CD4-positive, alpha-beta T cell treated with Interleukin-21 for 1 hour (primary cell): ENCODE data around the gene FBN1.

ENCODE experiments used
- DNase-seq: peaks from one replicate; pipeline ENCODE4 v3.0.0-alpha.2; 2020

FBN1 gene

GRCh38 chr15:48617619-48618018, 27.9 kb downstream of the FBN1 start:
- no peak for DNase-seq

- no peak for DNase-seq
These were observed 29.3 kb downstream of the FBN1 start for GRCh38 chr15:48616216-48616615.

GRCh38 chr15:48614051-48614450, 31.5 kb downstream of the FBN1 start:
- no peak for DNase-seq

- DNase-seq, result no peak
These were observed 36.0 kb downstream of the FBN1 start for GRCh38 chr15:48609486-48609885.

GRCh38 chr15:48607846-48608245, 37.7 kb downstream of the FBN1 start:
- no peak for DNase-seq

- no peak for DNase-seq
These were observed 40.9 kb downstream of the FBN1 start for GRCh38 chr15:48604567-48604966.

- no peak for DNase-seq
These were observed 41.6 kb downstream of the FBN1 start for GRCh38 chr15:48603922-48604321.

GRCh38 chr15:48603123-48603500, 42.4 kb downstream of the FBN1 start:
- DNase-seq, result no peak

- DNase-seq, result no peak
These were observed 43.0 kb downstream of the FBN1 start for GRCh38 chr15:48602358-48603122.

GRCh38 chr15:48601095-48601494, 44.4 kb downstream of the FBN1 start:
- no peak for DNase-seq

GRCh38 chr15:48596841-48597240, 48.7 kb downstream of the FBN1 start:
- no peak for DNase-seq

GRCh38 chr15:48596415-48596814, 49.1 kb downstream of the FBN1 start:
- DNase-seq, result no peak

GRCh38 chr15:48595981-48596380, 49.5 kb downstream of the FBN1 start:
- no peak for DNase-seq

- no peak for DNase-seq
These were observed 52.6 kb downstream of the FBN1 start for GRCh38 chr15:48592933-48593332.

GRCh38 chr15:48592221-48592731, 53.2 kb downstream of the FBN1 start:
- no peak for DNase-seq

- no peak for DNase-seq
These were observed 54.8 kb downstream of the FBN1 start for GRCh38 chr15:48590723-48591122.

GRCh38 chr15:48584812-48585563, 60.5 kb downstream of the FBN1 start:
- DNase-seq, result no peak

- no peak for DNase-seq
These were observed 61.3 kb downstream of the FBN1 start for GRCh38 chr15:48584090-48584811.

- DNase-seq, result no peak
These were observed 62.9 kb downstream of the FBN1 start for GRCh38 chr15:48582452-48583247.

GRCh38 chr15:48581219-48581618, 64.3 kb downstream of the FBN1 start:
- DNase-seq, result no peak

- DNase-seq, result no peak
These were observed 64.8 kb downstream of the FBN1 start for GRCh38 chr15:48580736-48581135.

GRCh38 chr15:48579945-48580671, 65.4 kb downstream of the FBN1 start:
- no peak for DNase-seq
